SK-N-SH (cell line): ENCODE data around the gene HPX. TPM values are rescaled to one million over a fixed set of nuclear protein-coding genes. Genes with fewer than 3 reads are reported as not detected.
A peak's percentile ranks its signal among the peaks of the same experiment; 100 is the strongest.

ENCODE experiments used
- CTCF ChIA-PET: fragments of 300-600, 350-600 bp; formaldehyde crosslinking; extraction: SDS; loops from one replicate; lab custom pipeline; 2021; lab: Yijun Ruan, JAX
- POLR2A ChIA-PET: fragments of 350-600 bp; sonication (Branson Sonifier 250); formaldehyde crosslinking; extraction: SDS; loops from one replicate; lab custom pipeline; 2020; ENCODE audit warnings: antibody characterized with exemption, inconsistent platforms; lab: Yijun Ruan, JAX
- DNase-seq: peaks from one replicate; pipeline ENCODE4 v3.0.0; 2012
- H2AFZ ChIP-seq: fragments of 200-600 bp; sonication (generic); 2 replicates; pipeline ENCODE4 v1.8.1; 2016; ENCODE audit warnings: antibody characterized with exemption, mild to moderate bottlenecking, low read depth
- H3F3A ChIP-seq: fragments of 200-600 bp; sonication (generic); replicated peaks from 2 replicates; pipeline ENCODE3; 2016; ENCODE audit warnings: antibody characterized with exemption, mild to moderate bottlenecking; ENCODE audit not compliant: insufficient read depth
- H3K27ac ChIP-seq, 2 experiments: fragments of 200-500 bp in 1 of 2; fragments of 200-600 bp in 1 of 2; sonication (Bioruptor generic) in 1 of 2; sonication (generic), shearing (Covaris generic) in 1 of 2; 2 replicates each; pipeline versions ENCODE4 v1.5.1 to v1.6.1; 2014 to 2016; ENCODE audit warnings: low read depth in 2 of 2, inconsistent platforms in 1 of 2, low read length in 1 of 2, mild to moderate bottlenecking in 1 of 2, mixed read lengths in 1 of 2
- H3K27me3 ChIP-seq: fragments of 200-600 bp; sonication (generic), shearing (Covaris generic); 2 replicates; pipeline ENCODE4 v1.6.1; 2016; ENCODE audit warnings: mixed run types; ENCODE audit not compliant: insufficient read depth
- H3K36me3 ChIP-seq, 2 experiments: fragments of 200-500 bp in 1 of 2; fragments of 200-600 bp in 1 of 2; sonication (Bioruptor generic) in 1 of 2; sonication (generic) in 1 of 2; replicated peaks in 1 of 2; 2 replicates each; pipeline versions ENCODE3 to v1.5.1; 2014 to 2016; ENCODE audit warnings: low read length in 1 of 2, mild to moderate bottlenecking in 1 of 2; ENCODE audit not compliant: insufficient read depth in 2 of 2, control insufficient read depth in 1 of 2
- H3K4me1 ChIP-seq, 2 experiments: fragments of 200-500 bp in 1 of 2; fragments of 200-600 bp in 1 of 2; sonication (Bioruptor generic) in 1 of 2; sonication (generic), shearing (Covaris generic) in 1 of 2; 2 replicates each; pipeline versions ENCODE4 v1.5.1 to v1.6.1; 2014 to 2016; ENCODE audit warnings: low read depth in 1 of 2, low read length in 1 of 2, mixed run types in 1 of 2; ENCODE audit not compliant: insufficient read depth in 2 of 2, control insufficient read depth in 1 of 2
- H3K4me2 ChIP-seq: fragments of 200-600 bp; sonication (generic), shearing (Covaris generic); 2 replicates; pipeline ENCODE4 v1.6.1; 2017; ENCODE audit warnings: mixed run types
- H3K4me3 ChIP-seq, 2 experiments: fragments of 200-500 bp in 1 of 2; fragments of 200-600 bp in 1 of 2; sonication (Bioruptor generic) in 1 of 2; sonication (generic), shearing (Covaris generic) in 1 of 2; 2 replicates each; pipeline versions ENCODE4 v1.5.1 to v1.8.1; 2014 to 2016; ENCODE audit warnings: low read depth in 2 of 2, inconsistent platforms in 1 of 2, low read length in 1 of 2, mild to moderate bottlenecking in 1 of 2, mixed read lengths in 1 of 2, moderate library complexity in 1 of 2
- H3K79me2 ChIP-seq: fragments of 200-600 bp; sonication (generic); 2 replicates; pipeline ENCODE4 v1.8.1; 2017; ENCODE audit warnings: mild to moderate bottlenecking; ENCODE audit not compliant: insufficient read depth
- H3K9ac ChIP-seq: fragments of 200-600 bp; sonication (generic); 2 replicates; pipeline ENCODE4 v1.6.1; 2017; ENCODE audit warnings: mixed run types
- H3K9me2 ChIP-seq: fragments of 200-600 bp; sonication (generic); 2 replicates; pipeline ENCODE4 v1.6.1; 2017; ENCODE audit warnings: mixed run types
- H3K9me3 ChIP-seq: fragments of 200-600 bp; sonication (generic); 2 replicates; pipeline ENCODE4 v1.6.1; 2017; ENCODE audit warnings: mixed run types, mild to moderate bottlenecking, moderate library complexity
- H4K20me1 ChIP-seq: fragments of 200-600 bp; sonication (generic); 2 replicates; pipeline ENCODE4 v1.6.1; 2017; ENCODE audit warnings: mild to moderate bottlenecking, mixed run types; ENCODE audit not compliant: insufficient read depth
- CHD2 ChIP-seq: fragments of 150-350 bp; IDR thresholded peaks from 2 replicates; pipeline ENCODE4 v1.6.1; 2018; ENCODE audit warnings: low read length; ENCODE audit not compliant: partially characterized antibody
- CTCF ChIP-seq: fragments of 200-600 bp; sonication (generic); IDR thresholded peaks from 2 replicates; pipeline ENCODE4 v1.6.1; 2017; ENCODE audit warnings: antibody characterized with exemption, mild to moderate bottlenecking, moderate library complexity
- FOXJ3 ChIP-seq: sonication (generic); formaldehyde crosslinking; IDR thresholded peaks from 2 replicates; pipeline ENCODE4 v1.5.1; 2020; ENCODE audit warnings: mild to moderate bottlenecking, missing genetic modification reagents
- FOXM1 ChIP-seq: IDR thresholded peaks from 2 replicates; pipeline ENCODE4 v1.4.0; 2012; ENCODE audit warnings: low read depth, mild to moderate bottlenecking
- GABPA ChIP-seq: IDR thresholded peaks from 2 replicates; pipeline ENCODE4 v1.4.0; 2012; ENCODE audit warnings: low read depth, mild to moderate bottlenecking
- GATA2 ChIP-seq: sonication (generic); formaldehyde crosslinking; IDR thresholded peaks from 2 replicates; pipeline ENCODE4 v1.5.0; 2020; ENCODE audit warnings: mild to moderate bottlenecking, missing genetic modification reagents
- JUND ChIP-seq: IDR thresholded peaks from 2 replicates; pipeline ENCODE4 v1.4.0; 2012
- MEF2A ChIP-seq: IDR thresholded peaks from 2 replicates; pipeline ENCODE4 v1.4.0; 2012; ENCODE audit warnings: low read depth, borderline replicate concordance
- MXI1 ChIP-seq: IDR thresholded peaks from 2 replicates; pipeline ENCODE4 v1.6.1; 2012; ENCODE audit warnings: mild to moderate bottlenecking, low read depth, low read length, improper control_type of control experiment
- POLR2AphosphoS5 ChIP-seq: IDR thresholded peaks from 2 replicates; pipeline ENCODE4 v1.6.1; 2012; ENCODE audit warnings: low read depth, low read length
- RCOR1 ChIP-seq: fragments of 150-350 bp; IDR thresholded peaks from 2 replicates; pipeline ENCODE4 v1.6.1; 2017; ENCODE audit warnings: antibody characterized with exemption, low read length
- RFX5 ChIP-seq: IDR thresholded peaks from 2 replicates; pipeline ENCODE4 v1.6.1; 2012; ENCODE audit warnings: mild to moderate bottlenecking, improper control_type of control experiment, low read length
- SMC3 ChIP-seq: IDR thresholded peaks from 2 replicates; pipeline ENCODE4 v1.6.1; 2012; ENCODE audit warnings: low read depth, low read length, improper control_type of control experiment
- TAF1 ChIP-seq: IDR thresholded peaks from 2 replicates; pipeline ENCODE4 v1.6.1; 2012; ENCODE audit warnings: low read depth, mild to moderate bottlenecking, low read length, moderate library complexity, borderline replicate concordance
- USF1 ChIP-seq: IDR thresholded peaks from 2 replicates; pipeline ENCODE4 v1.4.0; 2012; ENCODE audit warnings: low read depth, borderline replicate concordance
- USF2 ChIP-seq: fragments of 150-350 bp; IDR thresholded peaks from 2 replicates; pipeline ENCODE4 v1.6.1; 2017; ENCODE audit warnings: antibody characterized with exemption, low read length, low read depth, borderline replicate concordance
- YY1 ChIP-seq: IDR thresholded peaks from 2 replicates; pipeline ENCODE4 v1.4.0; 2012; ENCODE audit warnings: low read depth, mild to moderate bottlenecking
- WGBS: methylation state at CpG from one replicate; pipeline ENCODE4 v1.1.6; 2017; ENCODE audit warnings: low lambda C conversion rate; 5-methylcytosine and 5-hydroxymethylcytosine counted together
- polyA plus RNA-seq, 3 experiments: library from polyadenylated mRNA; depleted of rRNA; stranded (reverse); fragments of >200 nt; gene quantifications; 2 replicates each; pipeline ENCODE4 v1.2.3, GENCODE V29; 2012

HPX gene
- polyA plus RNA-seq, 1 of the 3 experiments (the other 2 are of a cell fraction), result 1.8 TPM

- no peak for TF ChIP-seq CTCF
- no peak for TF ChIP-seq FOXJ3 (CRISPR knock-in tag)
- TF ChIP-seq MXI1, result no peak
- no peak for TF ChIP-seq RCOR1
Observed at GRCh38 chr11:6469599-6469998, 28.8 kb upstream of the HPX start (continued).

- Histone ChIP-seq H3K4me2 (peak overlapping the region; percentile 22), H3K79me2 (peaks cover 48% of the 10 kb centered on the region), H4K20me1 (no peaks in the 10 kb centered on the region), H3F3A (peaks cover 3% of the 10 kb centered on the region)
- TF ChIP-seq CHD2, result peak; percentile 63
- peak; percentile 38; the same call in 1 of the 2 replicates for TF ChIP-seq TAF1
- TF ChIP-seq POLR2AphosphoS5, result peak; percentile 81
- TF ChIP-seq CTCF, result no peak
- TF ChIP-seq, all 33 proteins: peak for 3
- Histone ChIP-seq H3K27ac (peak overlapping the region in 1 of 2 experiments; percentile 80; a peak in 2 of 4 replicates), H3K36me3 (peaks cover 7 to 13% of the 10 kb centered on the region in 2 experiments), H3K9ac (no peak overlapping the region), H3K4me3 (no peak overlapping the region), H3K9me3 (no peaks in the 10 kb centered on the region), H3K27me3 (no peaks in the 10 kb centered on the region), H3K4me1 (peaks cover 0 to 18% of the 10 kb centered on the region in 2 experiments; a peak in 2 of 4 replicates), H2AFZ (peak overlapping the region; percentile 1; the same call in 1 of the 2 replicates), H3K9me2 (no peaks in the 10 kb centered on the region)
- CTCF ChIA-PET, result interaction anchor here (0.8 to 6.7 kb wide), 10 partner anchors 9 to 106 kb away, joined by 3 to 32 read pairs (median 4); no protein-coding TSS in a partner anchor
- POLR2A ChIA-PET, result interaction anchor here (0.7 to 1.5 kb wide), 8 partner anchors 13 to 214 kb away, joined by 3 to 9 read pairs (median 4); partner anchors contain the start of genes APBB1, ARFIP2, MRPL17 and TIMM10B
- DNase-seq, result peak; percentile 97
- WGBS, result 37% methylated on average over 6 of the region's 6 CpGs
Observed at GRCh38 chr11:6468712-6469495, 28.1 kb upstream of the HPX start.

- DNase-seq, result no peak
- no peak for TF ChIP-seq MEF2A
- no peak for TF ChIP-seq CHD2
- no peak for TF ChIP-seq RFX5
- TF ChIP-seq YY1, result no peak
- no peak for TF ChIP-seq JUND
- TF ChIP-seq SMC3, result no peak
- no peak for TF ChIP-seq GABPA
- TF ChIP-seq FOXM1, result no peak
- TF ChIP-seq USF1, result no peak
- no peak for TF ChIP-seq USF2
- TF ChIP-seq GATA2 (CRISPR knock-in tag), result no peak
- no peak overlapping the region for H2AFZ ChIP-seq
- H3K27ac ChIP-seq, result no peak overlapping the region
- H3K4me2 ChIP-seq, result no peak overlapping the region
- H3K4me1 ChIP-seq, result no peaks in the 10 kb centered on the region
- WGBS, result 78% methylated on average over 1 of the region's 1 CpG
- H3K9me2 ChIP-seq, result no peaks in the 10 kb centered on the region
- no peak overlapping the region for H3K9ac ChIP-seq
- ChIA-PET CTCF (interaction anchor here (0.8 to 1.6 kb wide), 3 partner anchors 16 to 298 kb away, joined by 3 to 7 read pairs (median 4); no protein-coding TSS in a partner anchor), POLR2A (no interaction called here)
- no peaks in the 10 kb centered on the region for H3K9me3 ChIP-seq
- H4K20me1 ChIP-seq, result no peaks in the 10 kb centered on the region
- H3K27me3 ChIP-seq, result no peaks in the 10 kb centered on the region
- no peak overlapping the region for H3K4me3 ChIP-seq
- peaks cover 24 to 45% of the 10 kb centered on the region in 2 experiments for H3K36me3 ChIP-seq
- H3F3A ChIP-seq, result no peaks in the 10 kb centered on the region
- H3K79me2 ChIP-seq, result no peaks in the 10 kb centered on the region
Observed at GRCh38 chr11:6459099-6459450, 18.3 kb upstream of the HPX start.
